ENCODE results near the gene CSDE1.
A peak's percentile ranks its signal among the peaks of the same experiment; 100 is the strongest.

CSDE1 gene

DNA sequence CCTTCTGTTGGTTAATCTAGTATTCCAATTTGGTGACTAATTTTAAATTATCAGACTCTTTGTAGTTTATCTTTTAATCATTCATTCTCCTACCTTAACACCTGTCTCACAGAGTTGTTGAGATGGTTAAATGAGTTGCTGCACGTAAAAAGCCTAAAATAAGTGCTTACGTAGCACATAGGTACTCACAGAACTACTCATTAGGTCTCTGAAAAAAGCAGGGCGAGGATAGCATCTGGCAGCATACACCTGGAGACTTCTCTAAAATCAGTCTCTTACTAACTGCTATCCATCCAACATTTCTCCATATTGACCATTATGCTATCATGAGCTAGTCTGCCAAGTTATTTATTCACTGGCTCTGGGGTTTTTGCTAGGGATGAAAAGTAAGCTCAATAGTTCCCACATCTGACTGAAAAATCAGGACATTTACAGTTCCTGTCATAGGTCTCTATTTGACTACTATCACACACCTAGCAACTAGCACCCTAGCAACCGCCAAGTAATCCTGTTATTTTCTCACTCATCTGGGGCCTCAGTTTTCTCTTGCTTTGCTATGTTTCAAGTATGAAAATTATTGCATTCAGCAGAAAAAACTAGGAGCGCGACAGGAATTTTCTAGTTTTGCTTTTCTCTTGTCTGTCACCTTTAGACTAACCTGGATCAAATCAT lies 11.2 kb downstream of the CSDE1 start:
- no peak for DNase-seq

DNA sequence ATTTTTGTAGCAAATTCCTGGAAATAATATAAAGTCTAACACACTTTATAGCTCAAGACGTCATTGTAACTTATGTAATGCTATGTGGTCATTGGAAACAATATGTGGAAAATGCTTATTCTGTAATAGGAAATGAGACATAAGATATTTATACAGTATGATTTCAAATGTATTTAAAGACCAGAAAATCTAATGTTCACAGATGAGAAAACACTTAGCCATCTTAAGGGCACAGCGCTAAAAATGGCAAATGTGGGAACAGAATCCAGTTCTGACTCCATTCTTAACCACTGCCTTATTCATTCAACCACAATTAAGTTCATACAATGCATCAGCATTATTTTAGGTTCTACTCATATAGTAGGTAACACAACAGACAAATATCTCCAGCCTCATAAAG lies 12.5 kb downstream of the CSDE1 start:
- peak; percentile 25 for DNase-seq

- no peak for DNase-seq
Measured at GRCh38 chr1:114741963-114742746, 15.6 kb downstream of the CSDE1 start.

GRCh38 chr1:114740331-114740730 lies 17.5 kb downstream of the CSDE1 start:
- DNase-seq, result no peak

- DNase-seq, result no peak
Measured at GRCh38 chr1:114737314-114737849, 20.4 kb downstream of the CSDE1 start.

GRCh38 chr1:114735479-114735878 lies 22.3 kb downstream of the CSDE1 start:
- DNase-seq, result no peak

DNA sequence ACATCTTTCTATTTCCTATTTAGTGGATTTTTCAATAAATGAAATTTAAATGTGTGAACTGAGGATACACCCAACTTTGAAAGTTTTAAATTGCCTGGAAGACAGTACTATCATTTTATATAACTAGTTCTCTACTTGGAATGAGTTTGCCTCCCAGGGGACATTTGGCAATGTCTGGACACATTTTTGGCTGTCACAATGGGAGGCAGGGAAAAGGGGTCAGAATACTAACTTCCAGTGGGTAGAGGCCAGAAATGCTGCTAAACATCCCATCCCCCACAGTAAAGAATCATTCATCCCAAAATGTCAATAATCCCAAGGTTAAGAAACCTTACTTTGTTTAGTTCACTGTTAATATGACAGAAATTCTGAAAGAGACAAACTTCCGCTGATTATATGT lies 28.0 kb downstream of the CSDE1 start:
- DNase-seq, result no peak

- DNase-seq, result no peak
Measured at GRCh38 chr1:114728553-114728952, 29.2 kb downstream of the CSDE1 start.

GRCh38 chr1:114725230-114725629 lies 32.6 kb downstream of the CSDE1 start:
- DNase-seq, result no peak

DNA sequence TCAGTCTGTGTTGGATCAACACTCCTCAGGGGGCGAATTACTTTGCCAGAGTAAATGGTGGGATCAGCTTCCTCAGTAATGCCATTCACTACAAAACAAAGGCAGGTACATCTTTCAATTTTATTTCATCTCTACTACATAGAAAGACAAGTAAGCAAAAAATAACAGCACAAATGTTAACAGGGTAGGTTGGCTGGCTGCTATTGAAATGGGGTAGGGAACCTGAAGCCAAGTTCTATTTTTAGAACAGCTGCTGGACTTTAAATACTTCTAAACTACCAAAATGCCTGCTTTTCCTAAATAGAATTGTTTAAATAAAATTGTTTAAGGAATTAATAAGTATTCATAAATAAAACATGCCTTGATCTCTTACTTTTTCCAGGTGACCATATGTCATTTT lies 33.9 kb downstream of the CSDE1 start:
- DNase-seq, result no peak

GRCh38 chr1:114723457-114723856 lies 34.3 kb downstream of the CSDE1 start:
- DNase-seq, result no peak

GRCh38 chr1:114720492-114720891 lies 37.3 kb downstream of the CSDE1 start:
- DNase-seq, result no peak

GRCh38 chr1:114719424-114719787 lies 38.4 kb downstream of the CSDE1 start:
- peak; percentile 8 for DNase-seq

DNA sequence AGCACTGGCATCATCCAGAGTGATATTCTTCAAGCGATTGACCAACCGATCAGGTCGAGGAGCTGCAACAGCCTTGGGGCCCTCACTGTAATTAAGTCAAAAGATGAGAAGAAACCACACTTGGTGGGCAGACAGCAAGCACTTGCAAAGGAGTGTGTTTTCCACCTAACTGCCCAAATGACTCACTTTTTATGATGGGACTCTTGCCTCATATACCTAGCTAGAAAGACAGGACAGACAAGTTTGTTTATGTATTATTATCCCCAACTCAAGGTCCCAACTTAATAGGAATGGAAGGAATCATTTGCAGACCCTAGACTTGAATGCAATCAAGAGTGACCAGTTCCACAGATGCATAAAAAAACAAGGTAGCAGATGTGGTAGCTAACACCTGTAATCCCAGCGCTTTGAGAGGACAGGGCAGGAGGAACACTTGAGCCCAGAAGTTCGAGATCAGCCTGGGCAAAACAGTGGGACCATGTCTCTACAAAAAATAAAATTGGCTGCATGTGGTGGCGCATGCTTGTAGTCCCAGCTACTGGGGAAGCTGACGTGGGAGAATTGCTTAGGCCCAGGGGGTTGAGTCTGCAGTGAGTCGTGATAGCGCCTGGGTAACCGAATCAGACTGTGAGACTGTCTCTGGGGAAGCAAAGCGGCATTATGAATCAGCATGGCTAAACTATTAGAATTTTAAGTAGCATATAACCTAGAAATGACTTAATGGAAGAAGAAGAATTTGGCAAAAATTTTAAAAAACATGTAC lies 38.9 kb downstream of the CSDE1 start:
- DNase-seq, result peak; percentile 67

GRCh38 chr1:114716304-114717170 lies 41.2 kb downstream of the CSDE1 start, which contains the start of gene NRAS:
TSS of gene NRAS (minus strand) at chr1:114716771. CDS start at chr1:114716160, 611 bp downstream.
- peak; percentile 92 for DNase-seq

- no peak for DNase-seq
Measured at GRCh38 chr1:114715952-114716303, 41.9 kb downstream of the CSDE1 start.

DNA sequence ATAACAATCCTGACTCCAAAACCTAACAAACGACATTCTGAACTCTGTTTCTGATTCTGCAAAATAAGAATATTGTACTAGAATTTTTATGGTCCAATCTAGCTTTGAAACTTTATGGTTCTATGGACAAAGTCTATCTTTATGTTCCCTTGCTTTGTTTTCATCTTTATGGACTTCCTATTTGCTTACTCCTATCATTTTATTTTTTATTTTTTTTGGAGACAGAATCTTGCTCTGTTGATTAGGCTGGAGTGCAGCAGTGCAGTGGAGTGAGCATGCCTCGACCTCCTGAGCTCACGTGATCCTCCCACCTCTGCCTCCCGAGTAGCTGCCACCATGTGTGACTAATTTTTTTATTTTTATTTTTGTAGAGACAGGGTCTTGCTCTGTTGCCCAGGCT lies 44.8 kb downstream of the CSDE1 start:
- no peak for DNase-seq

GRCh38 chr1:114710360-114710759 lies 47.4 kb downstream of the CSDE1 start:
- no peak for DNase-seq

- DNase-seq, result no peak
Measured at GRCh38 chr1:114707604-114708003, 50.2 kb downstream of the CSDE1 start.

- no peak for DNase-seq
Measured at GRCh38 chr1:114703242-114703641, 54.5 kb downstream of the CSDE1 start.

DNA sequence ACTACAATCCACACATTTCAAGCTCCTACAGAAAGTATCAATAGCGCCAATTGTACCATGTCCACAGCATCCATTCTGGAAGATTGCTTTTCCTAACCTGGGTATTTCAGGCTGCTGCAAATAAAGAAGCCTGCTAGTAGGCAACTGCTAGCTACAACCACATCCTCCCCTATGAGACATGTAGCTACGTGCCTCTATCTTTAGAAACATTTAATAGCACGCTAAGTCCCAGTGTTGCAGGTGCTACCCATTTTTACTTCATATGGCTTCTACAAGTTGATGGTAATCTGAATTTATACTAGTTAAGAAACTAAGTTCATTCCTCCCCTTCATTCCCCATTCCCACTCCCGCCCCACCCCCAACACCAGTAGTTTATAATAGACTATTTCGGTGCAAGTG lies 55.0 kb downstream of the CSDE1 start:
- no peak for DNase-seq

- DNase-seq, result no peak
Measured at GRCh38 chr1:114701931-114702330, 55.9 kb downstream of the CSDE1 start.
